SJSA1 (cell line): ENCODE measurements around the gene PPP1R9A. TPM values are rescaled to one million over a fixed set of nuclear protein-coding genes. Genes with fewer than 3 reads are reported as not detected.

Experiments used
- DNase-seq, 2 experiments: peaks; one replicate each; pipeline ENCODE4 v3.0.0-alpha.2; 2015 to 2020; ENCODE audit warnings: low spot score in 2 of 2, low read depth in 1 of 2
- H3K27ac ChIP-seq: fragments of 250-450 bp; sonication (Bioruptor Pico); 2 replicates; pipeline ENCODE4 v1.5.1; 2020; ENCODE audit warnings: mild to moderate bottlenecking, moderate library complexity
- H3K27me3 ChIP-seq: fragments of 250-450 bp; sonication (Bioruptor Pico); replicated peaks from 2 replicates; pipeline ENCODE4 v1.5.1; 2020; ENCODE audit warnings: mild to moderate bottlenecking, moderate library complexity
- H3K36me3 ChIP-seq: fragments of 250-450 bp; sonication (Bioruptor Pico); 2 replicates; pipeline ENCODE4 v1.5.1; 2020; ENCODE audit warnings: mild to moderate bottlenecking
- H3K4me1 ChIP-seq: fragments of 250-450 bp; sonication (Bioruptor Pico); replicated peaks from 2 replicates; pipeline ENCODE4 v1.6.1; 2021; ENCODE audit warnings: mild to moderate bottlenecking
- H3K4me3 ChIP-seq: fragments of 250-450 bp; sonication (Bioruptor Pico); 2 replicates; pipeline ENCODE4 v1.5.1; 2020; ENCODE audit warnings: mild to moderate bottlenecking
- H3K9me3 ChIP-seq: fragments of 250-450 bp; sonication (Bioruptor Pico); replicated peaks from 2 replicates; pipeline ENCODE4 v1.5.1; 2020; ENCODE audit warnings: mild to moderate bottlenecking
- total RNA-seq: library from RNA; depleted of rRNA; stranded (reverse); fragments of >200 nt; shearing (Covaris generic); gene quantifications from 2 replicates; pipeline ENCODE4 v1.2.3, GENCODE V29; 2014

PPP1R9A gene
- total RNA-seq, 1 experiment from 2014 or later = not detected

DNA sequence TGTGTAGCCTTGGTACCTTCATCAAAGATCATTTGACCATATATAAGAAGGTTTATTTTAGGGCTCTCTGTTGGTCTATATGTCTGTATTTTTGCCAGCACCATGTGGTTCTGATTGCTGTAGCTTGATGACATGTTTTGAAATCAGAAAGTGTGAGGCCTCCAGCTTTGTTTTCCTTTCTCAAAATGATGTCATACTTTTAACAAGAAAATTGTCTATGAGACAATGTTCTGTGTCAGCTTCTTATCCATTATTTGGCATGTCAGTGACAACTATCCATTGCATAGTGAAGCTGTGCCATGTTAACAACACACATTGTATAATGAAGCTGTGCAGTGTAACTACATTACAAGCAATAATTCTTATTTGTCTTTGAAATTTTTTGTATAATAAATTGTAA, 9.1 kb upstream of the PPP1R9A start:
- Histone ChIP-seq H3K36me3 (no peaks in the 10 kb centered on the region), H3K4me1 (no peaks in the 10 kb centered on the region), H3K4me3 (no peak overlapping the region), H3K9me3 (no peaks in the 10 kb centered on the region), H3K27me3 (peaks cover 6% of the 10 kb centered on the region; the same call in 1 of the 2 replicates), H3K27ac (no peak overlapping the region)
- DNase-seq = no peak

DNA sequence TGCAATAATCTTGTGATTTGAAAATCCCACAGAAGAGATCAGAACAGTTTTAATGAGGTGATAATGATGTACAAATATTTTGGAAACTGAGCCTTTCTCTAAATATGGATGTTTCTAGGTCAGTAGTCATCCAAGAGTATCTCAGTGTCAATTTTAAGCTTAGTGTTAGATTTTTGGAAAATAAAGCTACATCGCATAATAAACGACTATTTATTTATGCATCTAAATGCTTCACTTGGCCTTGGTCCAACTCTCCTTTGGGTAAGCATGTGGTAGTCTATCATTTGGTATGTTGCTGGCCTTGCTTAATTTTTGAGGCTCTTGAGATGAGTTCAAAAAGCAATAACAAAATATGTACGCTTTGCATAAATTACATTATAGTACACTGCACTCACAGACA, 5.4 kb upstream of the PPP1R9A start:
- H3K9me3 ChIP-seq = no peaks in the 10 kb centered on the region

DNA sequence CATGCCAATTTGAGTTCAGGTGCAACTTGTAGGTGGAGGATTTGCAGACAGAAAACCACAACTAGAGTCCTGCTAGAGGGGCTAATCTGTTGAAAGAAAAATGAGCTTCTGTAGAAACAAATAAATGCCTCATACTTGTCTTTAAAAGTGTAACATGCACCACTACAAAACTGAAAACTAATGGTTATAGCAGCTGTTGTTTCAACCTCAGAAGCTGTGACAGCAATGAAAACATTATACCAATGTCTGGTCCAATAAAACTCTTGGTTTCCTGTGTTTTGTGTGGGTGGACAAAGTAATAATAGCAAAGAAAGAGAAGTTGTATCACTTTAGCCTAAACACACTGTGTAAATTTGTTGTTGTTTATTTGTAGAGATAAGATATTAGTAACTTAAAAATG, 3.4 kb upstream of the PPP1R9A start:
- Histone ChIP-seq H3K27ac (no peak overlapping the region), H3K36me3 (no peaks in the 10 kb centered on the region), H3K4me1 (no peaks in the 10 kb centered on the region; the same call in 1 of the 2 replicates), H3K9me3 (no peaks in the 10 kb centered on the region), H3K4me3 (no peak overlapping the region), H3K27me3 (peaks cover 38% of the 10 kb centered on the region)
- no peak for DNase-seq

More for the DNA sequence above, 5.4 kb upstream of the PPP1R9A start:
- Histone ChIP-seq H3K27me3 (peaks cover 24% of the 10 kb centered on the region), H3K4me1 (no peaks in the 10 kb centered on the region), H3K27ac (no peak overlapping the region), H3K4me3 (no peak overlapping the region), H3K36me3 (no peaks in the 10 kb centered on the region)
- no peak for DNase-seq

DNA sequence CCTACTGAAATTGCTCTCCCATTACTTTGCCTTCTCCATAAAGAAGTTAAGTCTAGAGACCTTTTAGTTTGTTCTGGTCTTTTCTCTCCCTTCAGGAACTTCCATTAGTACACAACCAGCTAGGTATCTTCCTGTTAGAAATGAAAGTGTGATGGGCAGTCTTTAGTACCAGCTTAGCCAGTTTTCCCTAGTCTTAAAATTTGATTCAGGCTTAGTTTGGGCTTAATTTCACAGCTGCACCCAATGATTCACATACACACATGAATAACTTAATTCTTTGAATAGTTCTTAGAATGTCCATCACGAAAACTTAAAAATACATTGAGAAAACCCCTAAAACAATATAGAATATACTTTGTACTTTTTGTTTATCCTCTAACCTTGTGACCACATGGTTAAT, 2.4 kb upstream of the PPP1R9A start:
- Histone ChIP-seq H3K27ac (no peak overlapping the region), H3K9me3 (no peaks in the 10 kb centered on the region)
- no peak for DNase-seq

DNA sequence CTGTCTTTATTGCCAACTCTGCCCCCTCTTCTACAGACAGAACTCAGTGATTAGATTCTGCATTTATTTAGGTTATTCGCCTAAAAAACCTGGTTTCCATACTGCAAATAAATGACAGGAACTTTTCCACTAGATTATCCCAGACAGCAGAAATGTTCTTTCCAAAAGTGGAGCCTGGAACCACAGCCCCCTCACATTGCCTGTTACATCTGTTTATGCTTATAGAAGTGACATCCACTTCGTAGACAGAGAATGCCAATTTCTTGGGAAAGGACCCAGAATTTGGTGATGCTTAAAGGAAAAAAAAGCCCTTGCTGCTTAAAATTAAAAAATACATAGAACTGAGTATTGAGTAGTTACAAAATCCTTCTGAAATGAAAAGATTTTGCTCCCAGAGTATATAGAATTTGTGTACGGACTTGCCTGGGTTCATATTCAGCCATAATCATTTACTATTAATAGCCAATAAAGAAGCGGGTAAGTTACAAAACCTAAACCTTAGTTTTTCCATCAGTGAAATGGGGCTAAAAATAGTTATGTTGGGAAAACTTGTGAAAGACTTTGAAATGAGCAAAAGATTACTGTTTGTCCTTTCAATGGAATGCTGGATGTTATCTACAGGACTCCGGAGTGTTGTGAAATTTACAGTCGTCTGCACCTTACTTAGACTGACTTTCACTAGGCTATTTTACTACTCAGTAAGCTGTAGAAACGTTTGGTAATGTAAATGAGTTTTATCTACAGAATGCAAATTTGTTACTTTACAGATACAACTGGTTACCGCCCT, 1.1 kb upstream of the PPP1R9A start:
- no peak overlapping the region for H3K4me3 ChIP-seq
- H3K27me3 ChIP-seq = peaks cover 60% of the 10 kb centered on the region

More for the DNA sequence above, 2.4 kb upstream of the PPP1R9A start:
- Histone ChIP-seq H3K36me3 (no peaks in the 10 kb centered on the region), H3K4me3 (no peak overlapping the region), H3K27me3 (peaks cover 48% of the 10 kb centered on the region), H3K4me1 (no peaks in the 10 kb centered on the region; the same call in 1 of the 2 replicates)

DNA sequence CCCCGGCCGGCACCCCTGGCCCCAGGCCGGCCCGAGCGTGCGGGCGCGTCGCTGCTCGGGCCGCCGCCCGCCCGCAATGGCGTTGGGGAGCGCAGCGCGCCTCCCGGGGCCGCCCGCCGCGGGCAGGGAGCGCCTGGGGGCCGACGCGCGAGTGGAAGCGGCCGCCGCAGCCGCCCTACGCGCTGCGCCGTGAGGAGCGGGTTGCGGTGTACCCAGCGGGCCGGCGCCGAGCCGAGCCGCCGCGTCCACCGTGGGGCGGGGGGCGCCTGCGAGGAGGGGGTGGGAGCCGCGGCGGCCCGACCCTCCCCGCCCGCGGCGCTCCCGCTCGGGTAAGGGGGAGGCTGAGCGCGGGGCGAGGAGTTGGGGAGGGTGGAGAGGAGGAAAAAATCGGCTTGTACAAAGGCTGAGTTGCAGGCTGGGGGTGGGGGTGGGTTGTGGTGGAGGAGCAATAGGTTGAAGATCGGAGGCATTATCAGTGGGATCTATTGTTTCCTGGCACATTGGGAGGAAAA, 473 bp downstream of the PPP1R9A start:
- Histone ChIP-seq H3K27ac (no peak overlapping the region), H3K27me3 (peaks cover 64% of the 10 kb centered on the region), H3K4me1 (no peaks in the 10 kb centered on the region; the same call in 1 of the 2 replicates), H3K36me3 (no peaks in the 10 kb centered on the region), H3K9me3 (no peaks in the 10 kb centered on the region), H3K4me3 (peak overlapping the region; percentile 17; the same call in 1 of the 2 replicates)
- DNase-seq = no peak

More for the DNA sequence above, 1.1 kb upstream of the PPP1R9A start:
- DNase-seq = no peak
- Histone ChIP-seq H3K36me3 (no peaks in the 10 kb centered on the region), H3K9me3 (no peaks in the 10 kb centered on the region), H3K27ac (no peak overlapping the region), H3K4me1 (no peaks in the 10 kb centered on the region; the same call in 1 of the 2 replicates)

DNA sequence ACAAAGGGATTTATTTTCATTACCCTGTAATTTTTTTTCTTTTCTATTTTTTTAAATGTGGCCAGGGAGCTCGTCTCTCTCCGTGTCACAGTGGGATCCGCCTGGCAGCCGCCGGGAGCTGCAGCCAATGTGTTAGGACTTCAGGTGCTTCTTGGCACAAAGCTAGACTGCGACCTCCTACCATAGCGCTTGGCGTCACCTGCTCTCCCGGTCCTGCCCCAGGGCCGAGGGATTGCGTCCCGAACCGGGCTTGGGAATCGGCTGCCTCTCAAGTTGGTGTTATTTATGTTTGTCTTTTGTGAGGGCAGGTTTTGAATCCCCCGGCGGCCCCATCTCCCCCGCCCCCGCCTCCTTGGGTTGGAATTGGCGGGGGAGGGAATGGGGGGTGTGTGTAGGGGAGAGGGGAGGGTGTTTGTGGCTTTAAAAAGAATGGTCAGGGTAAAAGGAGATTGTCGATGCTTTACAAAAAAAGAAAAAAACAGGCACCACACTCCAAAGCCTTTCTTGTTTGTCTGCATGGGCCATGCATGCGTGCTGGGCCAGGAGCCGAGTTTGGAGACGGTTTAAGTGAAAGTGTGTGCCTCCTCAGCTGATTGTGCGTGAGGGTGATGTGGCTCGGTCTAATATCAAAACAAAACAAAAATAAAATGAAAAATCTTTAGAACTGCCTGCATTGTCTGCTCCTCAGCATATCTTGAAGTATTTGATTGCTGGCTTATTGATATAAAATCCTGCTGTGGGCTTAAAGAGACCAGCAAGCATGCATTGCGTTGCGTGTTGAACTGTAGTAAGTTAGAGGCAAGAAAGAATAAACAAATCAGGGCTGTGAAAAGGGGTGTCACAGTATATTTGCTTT, 1.2 kb downstream of the PPP1R9A start:
- Histone ChIP-seq H3K27ac (no peak overlapping the region), H3K4me3 (no peak overlapping the region), H3K9me3 (no peaks in the 10 kb centered on the region), H3K36me3 (no peaks in the 10 kb centered on the region), H3K27me3 (peaks cover 66% of the 10 kb centered on the region), H3K4me1 (no peaks in the 10 kb centered on the region; the same call in 1 of the 2 replicates)
- no peak for DNase-seq

DNA sequence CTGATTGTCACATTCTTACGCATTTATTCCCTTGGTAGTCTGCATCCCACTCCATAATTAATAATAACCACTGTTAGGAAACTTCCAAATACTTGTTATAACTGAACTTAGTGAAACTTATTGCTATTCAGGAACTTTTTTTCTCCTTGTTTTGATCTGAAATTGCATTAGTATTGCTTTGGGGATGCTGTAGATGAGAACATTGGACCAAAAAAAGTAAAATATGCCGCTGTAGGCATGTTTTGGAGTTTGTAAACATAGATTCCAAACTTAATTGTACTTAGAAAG, 1.7 kb downstream of the PPP1R9A start:
- Histone ChIP-seq H3K27ac (no peak overlapping the region), H3K4me1 (no peaks in the 10 kb centered on the region; the same call in 1 of the 2 replicates), H3K27me3 (peaks cover 66% of the 10 kb centered on the region), H3K36me3 (no peaks in the 10 kb centered on the region), H3K9me3 (no peaks in the 10 kb centered on the region), H3K4me3 (no peak overlapping the region)
- DNase-seq = no peak

DNA sequence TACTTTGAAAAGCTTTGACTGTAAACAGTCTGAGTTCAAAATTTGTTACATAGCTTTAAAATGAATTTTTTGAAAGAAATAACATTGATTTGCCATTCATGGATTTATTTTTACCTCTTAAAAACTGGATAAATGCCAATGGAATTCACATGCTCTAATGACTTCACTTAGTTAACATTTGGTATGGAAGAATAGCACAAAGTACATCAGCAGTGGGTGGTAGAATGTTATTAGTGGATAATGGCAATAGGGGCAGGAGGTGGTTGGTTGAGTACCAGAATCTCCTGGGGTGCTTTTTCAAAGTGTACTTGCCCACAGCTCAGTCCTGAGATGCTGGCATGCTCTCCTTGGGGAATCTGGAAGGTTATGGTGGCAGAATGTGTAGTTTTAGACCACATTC, 4.7 kb downstream of the PPP1R9A start:
- Histone ChIP-seq H3K4me3 (no peak overlapping the region), H3K36me3 (no peaks in the 10 kb centered on the region), H3K27ac (no peak overlapping the region), H3K9me3 (no peaks in the 10 kb centered on the region), H3K27me3 (peaks cover 49% of the 10 kb centered on the region), H3K4me1 (no peaks in the 10 kb centered on the region; the same call in 1 of the 2 replicates)
- no peak for DNase-seq

DNA sequence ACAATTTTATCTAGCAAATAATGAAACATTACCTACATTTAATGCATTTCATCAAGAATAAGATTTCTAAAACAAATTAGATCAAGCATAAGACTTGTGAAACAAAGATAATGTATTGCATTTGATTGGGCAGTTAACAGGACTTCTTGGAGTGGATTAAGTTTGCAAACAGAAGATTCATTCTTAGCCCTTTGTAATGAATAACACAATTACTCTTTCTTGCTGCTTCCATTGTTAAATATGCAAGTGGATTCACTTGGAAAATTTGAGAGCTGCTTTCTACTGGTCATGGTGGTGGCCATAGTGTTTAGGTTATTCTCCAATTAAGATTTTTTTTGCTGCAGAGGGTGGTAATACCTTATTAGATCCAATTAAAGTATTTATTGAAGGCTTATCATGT, 6.0 kb downstream of the PPP1R9A start:
- no peak for DNase-seq
- Histone ChIP-seq H3K27me3 (peaks cover 39% of the 10 kb centered on the region), H3K36me3 (no peaks in the 10 kb centered on the region), H3K4me1 (no peaks in the 10 kb centered on the region; the same call in 1 of the 2 replicates), H3K4me3 (no peak overlapping the region), H3K27ac (no peak overlapping the region), H3K9me3 (no peaks in the 10 kb centered on the region)

DNA sequence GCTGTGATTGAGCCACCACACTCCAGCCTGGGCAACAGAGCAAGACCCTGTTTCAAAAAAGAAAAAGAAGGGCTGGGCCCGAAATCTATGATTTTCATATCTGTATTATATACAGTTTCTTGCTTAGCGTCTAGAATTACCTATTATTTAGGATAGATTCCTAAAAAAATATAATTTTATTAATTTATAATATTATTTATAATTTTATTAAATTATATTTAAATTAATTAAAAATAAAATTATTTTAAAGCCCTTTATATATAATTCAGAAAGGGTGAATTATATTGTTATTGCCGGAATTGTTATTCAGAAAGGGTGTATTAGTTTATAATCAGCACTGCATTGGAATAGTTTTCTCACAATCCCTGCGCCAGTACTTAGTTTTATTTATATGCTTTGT, 14.5 kb downstream of the PPP1R9A start:
- no peak for DNase-seq
- H3K36me3 ChIP-seq = no peaks in the 10 kb centered on the region
- H3K9me3 ChIP-seq = no peaks in the 10 kb centered on the region
- no peak overlapping the region for H3K4me3 ChIP-seq
- no peaks in the 10 kb centered on the region for H3K4me1 ChIP-seq
- no peaks in the 10 kb centered on the region; the same call in 1 of the 2 replicates for H3K27me3 ChIP-seq
- no peak overlapping the region for H3K27ac ChIP-seq

DNA sequence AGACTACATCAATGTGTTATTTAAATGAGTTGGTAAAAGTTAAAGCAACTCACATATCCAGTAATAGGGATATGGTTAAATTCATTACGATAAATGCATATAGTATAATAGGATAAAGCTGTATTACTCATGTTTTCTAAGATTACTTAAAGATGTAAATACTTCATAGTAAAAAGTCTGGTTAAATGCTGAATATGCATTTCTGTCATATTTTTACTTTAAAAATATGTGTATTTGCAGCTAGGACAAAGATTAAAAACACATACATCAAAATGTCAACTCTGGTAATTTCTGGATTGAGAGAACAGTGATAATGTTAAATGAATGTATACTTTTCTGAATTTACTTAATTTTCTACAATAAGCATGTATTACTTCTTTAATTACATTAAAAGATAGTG, 15.1 kb downstream of the PPP1R9A start:
- Histone ChIP-seq H3K36me3 (no peaks in the 10 kb centered on the region), H3K27me3 (no peaks in the 10 kb centered on the region; the same call in 1 of the 2 replicates), H3K9me3 (no peaks in the 10 kb centered on the region), H3K4me1 (no peaks in the 10 kb centered on the region), H3K27ac (no peak overlapping the region), H3K4me3 (no peak overlapping the region)
- DNase-seq = no peak

DNA sequence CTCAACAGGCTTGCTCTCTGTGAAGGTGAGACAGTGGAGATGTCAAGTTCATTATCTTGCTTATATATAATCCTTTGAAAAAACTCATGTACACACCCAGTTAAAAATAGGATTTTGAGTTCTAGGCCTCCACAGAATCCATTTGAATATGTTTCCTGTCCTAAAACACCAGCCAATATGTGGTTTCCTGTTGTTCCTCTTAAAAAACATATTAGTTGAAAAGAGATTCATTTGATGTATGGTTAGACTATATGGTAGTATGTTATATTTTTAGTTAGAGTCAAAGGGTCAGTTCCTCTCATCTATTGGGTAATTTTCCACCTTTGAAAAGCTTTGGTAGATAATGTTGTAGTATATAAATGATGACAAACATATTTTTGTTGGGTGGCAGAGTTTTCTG, 16.0 kb downstream of the PPP1R9A start:
- no peak overlapping the region for H3K4me3 ChIP-seq
- DNase-seq = no peak
- H3K9me3 ChIP-seq = no peaks in the 10 kb centered on the region
- no peaks in the 10 kb centered on the region for H3K4me1 ChIP-seq
- no peaks in the 10 kb centered on the region for H3K36me3 ChIP-seq
- no peaks in the 10 kb centered on the region; the same call in 1 of the 2 replicates for H3K27me3 ChIP-seq
- H3K27ac ChIP-seq = no peak overlapping the region
